ENCODE data around the gene RAB42. TPM values are rescaled to one million over a fixed set of nuclear protein-coding genes. Genes with fewer than 3 reads are reported as not detected.

The RAB42 gene
- total and polyA plus RNA-seq, 9 of the 15 experiments (the other 6 are each of a cell fraction or from before 2014, with no cell fraction given): 0.07 to 0.14 (median 0.12) TPM; not detected in 6

GRCh38 chr1:28602536-28603439 is 10.7 kb downstream of the RAB42 start (continued):
- no peak for TF ChIP-seq TAF15 (IDR thresholded peaks at IDR 0.05; ENCODE audit: low read depth, low read length)
- no peak for TF ChIP-seq LARP7 (IDR thresholded peaks at IDR 0.05)
- no peak for TF ChIP-seq SMAD3 (CRISPR knock-in tag; conservative IDR thresholded peaks at IDR 0.05)
- TF ChIP-seq TFAM (CRISPR knock-in tag; conservative IDR thresholded peaks at IDR 0.05): no peak
- no peak for TF ChIP-seq ARID3B (CRISPR knock-in tag; IDR thresholded peaks at IDR 0.05; ENCODE audit: borderline replicate concordance)
- TF ChIP-seq NFATC3 (IDR thresholded peaks at IDR 0.05): peak; percentile 42; the same call in 1 of the 2 replicates
- TF ChIP-seq SMARCC2 (IDR thresholded peaks at IDR 0.05; ENCODE audit: low read depth): no peak
- peak; percentile 47 to 76; a peak in 1 of 4 replicates for TF ChIP-seq ARNT (IDR thresholded peaks at IDR 0.05)
- peak; percentile 93 for TF ChIP-seq REST (IDR thresholded peaks at IDR 0.05; ENCODE audit: borderline replicate concordance)
- no peak for TF ChIP-seq REST (CRISPR knock-in tag; IDR thresholded peaks at IDR 0.05; ENCODE audit: low read depth)
- no peak for TF ChIP-seq NR2C2 (CRISPR knock-in tag; IDR thresholded peaks at IDR 0.05)
- no peak for TF ChIP-seq NR2C2 (tag; IDR thresholded peaks at IDR 0.05)
- 0 out of 2 replicates have a peak, but pooled peaks have one; percentile 13 for TF ChIP-seq HCFC1 (IDR thresholded peaks at IDR 0.05; ENCODE audit: low read depth, low read length)
- TF ChIP-seq MBD2 (IDR thresholded peaks at IDR 0.05; ENCODE audit: borderline replicate concordance, low read depth): no peak
- TF ChIP-seq UBTF (IDR thresholded peaks at IDR 0.05; ENCODE audit: borderline replicate concordance in 1 of 2, low read depth in 2 of 2, low read length in 2 of 2): no peak
- no peak for TF ChIP-seq ZNF76 (CRISPR knock-in tag; IDR thresholded peaks at IDR 0.05; ENCODE audit: borderline replicate concordance)
